Pancreas (tissue), 10 donors: ENCODE results near the gene RPP25L. TPM values are rescaled to one million over a fixed set of nuclear protein-coding genes. Genes with fewer than 3 reads are reported as not detected.

Experiments used
- ATAC-seq, 4 donors: fragments of 200-7000 bp; cut with Tn5 transposase; one replicate each; pipeline versions ENCODE4 v1.8.0 to v1.9.1; 2020; ENCODE audit warnings: mild to moderate bottlenecking in 4 of 4, moderate library complexity in 4 of 4
- DNase-seq, 6 donors: peaks; one replicate each; pipeline ENCODE4 v3.0.0-alpha.2; 2020
- FAIRE-seq: peaks from 2 replicates; lab custom pipeline; 2012; peaks lifted over from hg19 to GRCh38; lab: Jason Lieb, UNC
- H3K27ac ChIP-seq, 4 donors: fragments of 200-600 bp; sonication (generic); 1 replicate in 3 of 4; 2 replicates in 1 of 4; pipeline versions ENCODE4 v1.5.0 to v1.8.0; 2020
- H3K27me3 ChIP-seq, 4 donors: fragments of 200-600 bp; one replicate each; pipeline ENCODE4 v1.8.0; 2021
- H3K36me3 ChIP-seq, 3 donors: fragments of 200-600 bp; sonication (generic) in 1 of 3; one replicate each; pipeline versions ENCODE4 v1.5.0 to v1.8.0; 2020 to 2021
- H3K4me1 ChIP-seq, 3 donors: fragments of 200-600 bp; one replicate each; pipeline ENCODE4 v1.8.0; 2021
- H3K4me3 ChIP-seq, 4 donors: fragments of 200-600 bp; sonication (generic) in 2 of 4; one replicate each; pipeline versions ENCODE4 v1.5.0 to v1.8.0; 2020 to 2021
- H3K9me3 ChIP-seq, 4 donors: fragments of 200-600 bp; one replicate each; pipeline ENCODE4 v1.8.0; 2021
- WGBS, 2 donors: extraction: QIAGEN DNeasy Blood & Tissue Kit; methylation state at CpG; one replicate each; pipeline ENCODE4 v1.1.7; 2013; 5-methylcytosine and 5-hydroxymethylcytosine counted together
- intact Hi-C, 3 donors: fragments of 100-400 bp; cut with DNase I; formaldehyde crosslinking; loops; one replicate each; pipeline versions ENCODE4 v1.11.1 to v1.14.2; 2022
- polyA plus RNA-seq, 2 donors: library from polyadenylated mRNA; stranded (reverse); fragments of 200-250 nt; gene quantifications; one replicate each; pipeline ENCODE4 v1.2.3, GENCODE V29; 2013
- total RNA-seq, 6 donors: library from RNA; stranded (reverse); fragmentation: NEBNext Ultra II Directional in 4 of 6; extraction: Animal tissue kit (Norgen Biotek cat#: 25700) in 4 of 6; gene quantifications; one replicate each; pipeline versions ENCODE4 v1.2.1 to v1.2.4, GENCODE V29; 2021 to 2023
- TF ChIP-seq, protein P1 (sequence below), 4 donors: fragments of 200-600 bp; sonication (generic) in 3 of 4; IDR thresholded peaks; one replicate each; pipeline versions ENCODE4 v1.5.0 to v1.8.0; 2021; ENCODE audit warnings: antibody characterized with exemption in 4 of 4
- donor health status: healthy with polysubstance abuse.
- donor health status: DM: no; HTN: no; CAD: no; lungs with moderate emphysema.
- donor health status: DM: no; HTN: no; CAD: no.
- donor health status: control.
- donor health status: control.
- donor health status: Bipolar disorder and iron deficiency.
- donor health status: DM: yes; HTN: yes; CAD: no.
- donor health status: DM: no; HTN: no; CAD: no.
- donor health status: DM: no; HTN: no; CAD: no.
- donor health status: DM: yes; HTN: yes; CAD: no.

RPP25L gene
- total and polyA plus RNA-seq, 8 donors, result 7.6 to 19.8 (median 12.4) TPM

DNA sequence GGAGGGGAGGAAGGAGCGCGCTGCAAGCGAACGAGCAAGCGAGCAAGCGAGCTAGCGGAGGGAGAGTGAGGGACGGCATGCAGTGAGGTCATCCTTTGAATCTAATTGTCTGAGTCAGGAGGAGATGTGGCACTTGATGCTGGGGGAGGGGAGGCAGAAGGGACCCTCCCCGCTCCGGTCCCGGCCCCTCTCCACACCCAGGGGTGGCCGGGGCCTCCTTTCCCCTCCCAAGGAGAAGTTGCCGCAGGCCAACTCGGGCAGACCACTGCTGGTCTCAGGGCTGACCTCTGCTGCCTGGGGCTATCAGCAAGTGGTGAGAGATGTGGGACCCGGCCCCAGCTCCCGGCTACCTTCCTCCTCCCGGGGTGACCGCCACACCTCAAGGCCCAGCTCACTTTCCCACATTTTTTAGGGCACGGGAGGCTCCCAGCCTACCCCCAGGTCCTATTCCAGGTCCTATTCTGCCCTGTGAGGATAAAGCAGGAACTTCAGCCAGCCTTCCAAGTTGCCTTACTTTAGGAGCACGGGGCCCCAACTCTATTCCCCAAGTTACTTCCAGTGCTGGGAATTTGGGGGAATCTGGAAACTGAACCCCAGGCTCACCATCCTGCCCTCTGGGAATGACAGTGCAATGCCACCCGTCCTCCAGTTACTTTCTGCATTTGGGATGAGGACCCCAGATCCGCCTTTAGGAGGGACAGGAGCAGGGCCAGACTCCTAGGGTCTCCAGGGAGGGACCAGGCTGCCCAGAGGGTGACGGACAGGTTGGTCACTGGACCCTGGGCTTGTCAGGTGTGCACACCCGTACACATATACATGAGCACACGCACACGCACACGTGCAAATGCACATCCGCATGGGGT is 33.4 kb downstream of the RPP25L start:
- no peak for FAIRE-seq
- TF ChIP-seq, protein P1, sequence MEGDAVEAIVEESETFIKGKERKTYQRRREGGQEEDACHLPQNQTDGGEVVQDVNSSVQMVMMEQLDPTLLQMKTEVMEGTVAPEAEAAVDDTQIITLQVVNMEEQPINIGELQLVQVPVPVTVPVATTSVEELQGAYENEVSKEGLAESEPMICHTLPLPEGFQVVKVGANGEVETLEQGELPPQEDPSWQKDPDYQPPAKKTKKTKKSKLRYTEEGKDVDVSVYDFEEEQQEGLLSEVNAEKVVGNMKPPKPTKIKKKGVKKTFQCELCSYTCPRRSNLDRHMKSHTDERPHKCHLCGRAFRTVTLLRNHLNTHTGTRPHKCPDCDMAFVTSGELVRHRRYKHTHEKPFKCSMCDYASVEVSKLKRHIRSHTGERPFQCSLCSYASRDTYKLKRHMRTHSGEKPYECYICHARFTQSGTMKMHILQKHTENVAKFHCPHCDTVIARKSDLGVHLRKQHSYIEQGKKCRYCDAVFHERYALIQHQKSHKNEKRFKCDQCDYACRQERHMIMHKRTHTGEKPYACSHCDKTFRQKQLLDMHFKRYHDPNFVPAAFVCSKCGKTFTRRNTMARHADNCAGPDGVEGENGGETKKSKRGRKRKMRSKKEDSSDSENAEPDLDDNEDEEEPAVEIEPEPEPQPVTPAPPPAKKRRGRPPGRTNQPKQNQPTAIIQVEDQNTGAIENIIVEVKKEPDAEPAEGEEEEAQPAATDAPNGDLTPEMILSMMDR (IDR thresholded peaks at IDR 0.05), result no peak
- peak overlapping the region in 1 of 4 donors; percentile 30 for H3K4me3 ChIP-seq

DNA sequence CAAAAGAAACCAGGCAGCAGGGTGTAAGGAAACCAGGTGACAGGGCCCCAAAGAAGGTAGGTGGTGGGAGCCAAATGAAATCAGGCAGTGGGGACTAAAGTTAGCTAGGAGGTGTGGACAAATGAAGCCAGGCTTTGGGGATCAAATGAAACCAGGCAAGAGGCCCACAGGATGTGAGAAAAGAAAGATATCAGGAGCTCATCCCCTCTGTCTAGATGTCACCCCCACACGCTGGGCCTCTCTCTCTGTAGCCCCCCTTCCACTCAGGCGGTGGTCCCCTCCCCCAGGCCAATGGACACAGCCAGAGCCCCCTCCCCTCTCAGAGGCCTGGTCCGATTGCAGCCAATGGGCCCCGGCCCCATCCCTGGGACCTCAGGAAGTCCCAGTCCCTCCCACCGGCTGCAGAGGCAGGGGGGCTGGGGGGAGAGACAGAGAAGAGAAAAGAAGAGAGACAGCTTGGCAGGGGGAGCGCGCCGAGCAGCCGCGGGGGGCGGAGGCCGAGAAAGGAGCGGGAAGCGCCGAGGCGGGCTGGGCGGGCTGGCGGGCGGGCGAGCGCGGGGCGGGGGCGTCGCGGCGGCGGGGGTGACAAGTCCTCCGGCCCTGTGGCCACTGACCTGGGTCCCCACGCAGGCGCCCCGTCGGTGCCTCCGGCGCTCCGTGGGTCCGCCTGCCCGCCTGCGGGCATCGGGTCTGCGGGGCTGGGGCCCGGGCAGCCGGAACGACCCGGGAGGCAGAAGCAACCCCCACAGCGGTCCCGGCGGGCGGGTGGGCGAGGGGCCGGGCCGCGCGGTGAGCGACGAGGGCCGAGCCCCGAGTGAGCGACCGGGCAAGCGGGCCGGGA is 34.3 kb downstream of the RPP25L start:
- Histone ChIP-seq H3K4me3 (peak overlapping the region in 1 of 4 donors; percentile 30), H3K36me3 (no peaks in the 10 kb centered on the region), H3K27me3 (peaks cover 0 to 5% (median 0%) of the 10 kb centered on the region in 4 donors), H3K27ac (no peak overlapping the region), H3K4me1 (no peaks in the 10 kb centered on the region), H3K9me3 (no peaks in the 10 kb centered on the region)
- ATAC-seq (no peak), DNase-seq (peak in 1 of 6 donors; percentile 55), FAIRE-seq (no peak)
- TF ChIP-seq, protein P1 (IDR thresholded peaks at IDR 0.05), result no peak
- intact Hi-C loops, result no loop called here
- 5 to 7% methylated on average over 35 to 62 of the region's 62 CpGs for WGBS, 2 donors

More for the DNA sequence above, 33.4 kb downstream of the RPP25L start:
- H3K27me3 ChIP-seq, result peaks cover 0 to 5% (median 0%) of the 10 kb centered on the region in 4 donors
- WGBS, 2 donors, result 27% methylated on average over 23 to 28 of the region's 28 CpGs
- H3K4me1 ChIP-seq, result no peaks in the 10 kb centered on the region
- DNase-seq (peak in 1 of 6 donors; percentile 70), ATAC-seq (peak; percentile 21 to 62 (median 58))
- intact Hi-C loops, result no loop called here
- no peaks in the 10 kb centered on the region for H3K9me3 ChIP-seq
- H3K27ac ChIP-seq, result no peak overlapping the region
- no peaks in the 10 kb centered on the region for H3K36me3 ChIP-seq

DNA sequence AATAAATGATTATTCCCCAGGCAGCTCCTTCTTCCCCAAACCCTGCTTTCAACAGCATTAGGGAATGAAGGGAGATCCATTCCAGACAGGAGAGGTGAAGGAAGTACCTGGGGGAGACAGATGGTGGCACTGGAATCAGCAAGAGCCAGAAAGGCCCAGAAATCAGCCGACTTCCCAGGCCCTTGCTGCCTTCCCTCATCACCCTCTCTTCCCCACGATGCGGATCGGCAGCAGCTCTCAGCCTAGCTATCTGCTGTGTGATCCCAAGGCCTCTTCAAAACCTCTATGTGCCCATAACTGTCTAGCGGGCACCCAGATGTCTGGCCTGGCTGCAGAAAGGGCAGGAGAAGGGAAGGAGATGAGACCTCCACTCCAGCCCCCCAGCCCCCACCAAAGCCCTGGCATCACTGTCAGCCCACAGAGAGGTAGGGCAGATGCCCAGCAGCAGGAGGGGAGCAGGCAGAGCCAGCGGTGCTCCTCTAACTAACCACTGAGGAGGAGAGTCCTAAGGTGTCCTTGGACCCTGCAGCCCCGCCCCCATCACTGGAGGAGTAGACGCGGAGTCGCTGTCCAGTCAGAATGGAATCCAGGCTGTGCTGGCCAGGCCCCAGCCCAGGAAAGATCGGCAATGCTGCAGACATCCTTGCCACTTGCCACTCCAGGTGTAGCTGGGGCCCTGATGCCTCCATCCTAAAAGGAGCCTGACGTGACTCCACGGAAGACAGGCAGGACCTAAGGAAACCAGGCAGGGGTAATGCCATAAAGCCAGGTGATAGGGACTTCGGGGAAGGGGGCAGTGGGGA is 35.1 kb downstream of the RPP25L start:
- Histone ChIP-seq H3K27ac (no peak overlapping the region), H3K4me1 (no peaks in the 10 kb centered on the region), H3K4me3 (no peak overlapping the region), H3K9me3 (no peaks in the 10 kb centered on the region), H3K36me3 (no peaks in the 10 kb centered on the region), H3K27me3 (peaks cover 0 to 5% (median 0%) of the 10 kb centered on the region in 4 donors)
- peak in 2 of 4 donors; percentile 45 to 67 for ATAC-seq
- DNase-seq, result no peak
- intact Hi-C loops, result no loop called here
- WGBS, 2 donors, result 48 to 50% methylated on average over 14 of the region's 14 CpGs
- TF ChIP-seq, protein P1 (IDR thresholded peaks at IDR 0.05), result no peak
- FAIRE-seq, result no peak

DNA sequence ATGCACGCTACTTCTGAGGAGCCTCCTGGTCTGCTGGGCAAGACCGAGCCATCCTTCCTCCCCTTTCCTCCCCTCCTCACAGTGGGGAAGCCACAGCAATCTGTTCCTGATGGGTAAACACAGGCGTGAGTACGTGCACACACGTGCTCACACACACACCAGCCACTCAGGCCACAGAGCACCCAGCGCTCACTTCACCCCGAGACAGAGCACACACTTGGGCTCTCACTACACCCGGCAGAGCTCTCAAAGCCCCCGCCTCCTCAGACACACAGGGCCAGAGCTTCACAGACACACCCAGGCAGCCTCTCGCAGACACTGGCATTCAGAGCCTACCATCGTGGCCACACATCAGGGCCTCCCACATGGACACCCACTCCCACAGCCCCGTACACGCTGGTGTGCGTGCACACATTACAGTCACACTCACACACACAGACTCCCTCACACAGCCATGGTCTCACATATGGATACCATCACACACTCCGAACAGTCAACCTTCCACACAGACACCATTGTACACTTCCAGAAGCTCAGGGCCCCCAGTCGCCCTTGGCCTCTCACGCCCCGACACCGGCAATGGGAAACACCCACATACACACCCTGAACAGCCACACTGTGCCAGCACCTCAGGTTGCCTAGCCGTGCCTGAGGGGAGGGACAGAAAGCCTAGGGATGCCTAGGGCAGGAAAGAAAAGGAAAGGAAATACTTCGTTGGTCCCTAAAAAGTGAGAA is 35.9 kb downstream of the RPP25L start:
- no peak for DNase-seq
- no peaks in the 10 kb centered on the region for H3K36me3 ChIP-seq

More for the DNA sequence above, 35.9 kb downstream of the RPP25L start:
- no peak for ATAC-seq
- Histone ChIP-seq H3K4me3 (no peak overlapping the region), H3K27me3 (peaks cover 0 to 5% (median 0%) of the 10 kb centered on the region in 4 donors), H3K27ac (no peak overlapping the region), H3K4me1 (no peaks in the 10 kb centered on the region), H3K9me3 (no peaks in the 10 kb centered on the region)
- TF ChIP-seq, protein P1 (IDR thresholded peaks at IDR 0.05), result no peak
- intact Hi-C loops, result no loop called here
- FAIRE-seq, result no peak
- 77% methylated on average over 21 of the region's 21 CpGs for WGBS, 2 donors
